ENCODE data around the gene GLIPR1L1.

GRCh38 chr12:75327642-75328041, 6.8 kb upstream of the GLIPR1L1 start:
- TF ChIP-seq, protein P1, sequence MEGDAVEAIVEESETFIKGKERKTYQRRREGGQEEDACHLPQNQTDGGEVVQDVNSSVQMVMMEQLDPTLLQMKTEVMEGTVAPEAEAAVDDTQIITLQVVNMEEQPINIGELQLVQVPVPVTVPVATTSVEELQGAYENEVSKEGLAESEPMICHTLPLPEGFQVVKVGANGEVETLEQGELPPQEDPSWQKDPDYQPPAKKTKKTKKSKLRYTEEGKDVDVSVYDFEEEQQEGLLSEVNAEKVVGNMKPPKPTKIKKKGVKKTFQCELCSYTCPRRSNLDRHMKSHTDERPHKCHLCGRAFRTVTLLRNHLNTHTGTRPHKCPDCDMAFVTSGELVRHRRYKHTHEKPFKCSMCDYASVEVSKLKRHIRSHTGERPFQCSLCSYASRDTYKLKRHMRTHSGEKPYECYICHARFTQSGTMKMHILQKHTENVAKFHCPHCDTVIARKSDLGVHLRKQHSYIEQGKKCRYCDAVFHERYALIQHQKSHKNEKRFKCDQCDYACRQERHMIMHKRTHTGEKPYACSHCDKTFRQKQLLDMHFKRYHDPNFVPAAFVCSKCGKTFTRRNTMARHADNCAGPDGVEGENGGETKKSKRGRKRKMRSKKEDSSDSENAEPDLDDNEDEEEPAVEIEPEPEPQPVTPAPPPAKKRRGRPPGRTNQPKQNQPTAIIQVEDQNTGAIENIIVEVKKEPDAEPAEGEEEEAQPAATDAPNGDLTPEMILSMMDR (IDR thresholded peaks at IDR 0.05) = no peak
- no peak for TF ChIP-seq POLR2A (IDR thresholded peaks at IDR 0.05; ENCODE audit: low read depth)
